ENCODE results near the gene CDC42EP2. TPM values are rescaled to one million over a fixed set of nuclear protein-coding genes. Genes with fewer than 3 reads are reported as not detected.

CDC42EP2 gene
- total RNA-seq, 6 experiments from 2014 or later, result 0.55 to 3.4 (median 2.3) TPM

DNA sequence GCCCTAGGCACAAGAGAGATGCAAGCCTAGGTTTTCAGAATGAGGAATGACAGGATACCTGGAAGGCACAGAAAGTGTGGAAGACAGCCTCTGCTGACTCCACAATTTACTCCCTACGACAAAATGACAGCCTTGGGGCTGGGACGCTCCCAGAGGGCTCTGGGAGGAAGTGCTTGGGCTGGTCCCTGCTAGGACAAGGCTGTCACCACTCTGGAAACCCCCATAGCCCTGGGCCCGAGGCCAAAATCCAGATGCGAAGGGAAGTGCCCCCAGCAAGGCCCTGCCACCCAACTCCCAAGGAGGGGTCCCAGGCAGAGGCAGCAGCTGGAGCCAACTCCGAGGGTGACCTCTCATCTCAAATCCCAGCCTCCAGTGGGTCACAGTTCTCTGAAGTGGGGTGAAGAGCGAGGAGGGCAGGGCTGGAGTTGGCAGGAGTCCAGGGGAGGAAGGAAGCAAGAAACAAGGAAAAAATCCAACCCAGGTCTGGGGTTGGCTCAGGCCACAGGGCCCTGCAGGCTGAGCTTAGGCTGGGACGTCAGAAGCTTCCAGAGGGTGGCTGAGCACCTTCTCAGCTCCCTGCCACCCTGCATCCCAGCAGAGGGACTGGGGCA, 6.3 kb upstream of the CDC42EP2 start:
- ATAC-seq (peak; percentile 19 to 43 (median 28)), DNase-seq (peak in 2 of 3 donors; percentile 62 to 70)
- H3K4me1 ChIP-seq, result peaks cover 0 to 28% (median 10%) of the 10 kb centered on the region in 4 donors
- no peak overlapping the region for H3K27ac ChIP-seq
- no peaks in the 10 kb centered on the region for H3K27me3 ChIP-seq
- H3K36me3 ChIP-seq, result no peaks in the 10 kb centered on the region
- WGBS (ENCODE audit: insufficient coverage, low coverage, low lambda C conversion rate, missing lambda C conversion rate), result 45% methylated on average over 2 of the region's 7 CpGs
- TF ChIP-seq POLR2A (IDR thresholded peaks at IDR 0.05), result no peak
- intact Hi-C loops (cut with DNase I), result no loop called here
- no peak overlapping the region for H3K4me3 ChIP-seq
- no peaks in the 10 kb centered on the region for H3K9me3 ChIP-seq

DNA sequence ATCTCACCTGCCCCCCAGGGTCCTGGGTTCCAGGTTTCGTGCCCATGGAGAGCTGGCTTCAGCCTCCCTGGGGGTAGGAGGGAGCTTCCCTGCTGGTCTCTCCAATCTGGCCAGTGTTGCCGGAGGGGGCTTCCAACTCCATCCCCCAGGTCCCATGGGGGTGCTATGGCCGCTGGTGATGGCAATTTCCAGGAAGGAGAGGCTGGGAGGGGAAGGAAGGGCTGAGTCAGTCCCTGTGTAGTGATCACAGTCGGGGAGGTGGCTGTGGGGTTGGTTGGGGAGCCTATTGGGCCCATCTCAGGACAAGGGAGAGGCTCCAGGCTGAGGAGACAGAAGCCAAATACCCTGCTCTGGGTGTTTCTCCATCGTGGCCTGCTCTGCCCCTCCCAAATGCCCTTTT, 5.7 kb upstream of the CDC42EP2 start:
- ATAC-seq, result no peak
- intact Hi-C loops (cut with DNase I), result no loop called here
- 81% methylated on average over 3 of the region's 5 CpGs for WGBS (ENCODE audit: insufficient coverage, low coverage, low lambda C conversion rate, missing lambda C conversion rate)
- no peaks in the 10 kb centered on the region for H3K9me3 ChIP-seq
- H3K36me3 ChIP-seq, result no peaks in the 10 kb centered on the region
- H3K27me3 ChIP-seq, result no peaks in the 10 kb centered on the region
- TF ChIP-seq, protein P1, sequence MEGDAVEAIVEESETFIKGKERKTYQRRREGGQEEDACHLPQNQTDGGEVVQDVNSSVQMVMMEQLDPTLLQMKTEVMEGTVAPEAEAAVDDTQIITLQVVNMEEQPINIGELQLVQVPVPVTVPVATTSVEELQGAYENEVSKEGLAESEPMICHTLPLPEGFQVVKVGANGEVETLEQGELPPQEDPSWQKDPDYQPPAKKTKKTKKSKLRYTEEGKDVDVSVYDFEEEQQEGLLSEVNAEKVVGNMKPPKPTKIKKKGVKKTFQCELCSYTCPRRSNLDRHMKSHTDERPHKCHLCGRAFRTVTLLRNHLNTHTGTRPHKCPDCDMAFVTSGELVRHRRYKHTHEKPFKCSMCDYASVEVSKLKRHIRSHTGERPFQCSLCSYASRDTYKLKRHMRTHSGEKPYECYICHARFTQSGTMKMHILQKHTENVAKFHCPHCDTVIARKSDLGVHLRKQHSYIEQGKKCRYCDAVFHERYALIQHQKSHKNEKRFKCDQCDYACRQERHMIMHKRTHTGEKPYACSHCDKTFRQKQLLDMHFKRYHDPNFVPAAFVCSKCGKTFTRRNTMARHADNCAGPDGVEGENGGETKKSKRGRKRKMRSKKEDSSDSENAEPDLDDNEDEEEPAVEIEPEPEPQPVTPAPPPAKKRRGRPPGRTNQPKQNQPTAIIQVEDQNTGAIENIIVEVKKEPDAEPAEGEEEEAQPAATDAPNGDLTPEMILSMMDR (IDR thresholded peaks at IDR 0.05), result no peak
- no peak for TF ChIP-seq POLR2A (IDR thresholded peaks at IDR 0.05)
- no peak overlapping the region for H3K4me3 ChIP-seq
- peaks cover 0 to 28% (median 10%) of the 10 kb centered on the region in 4 donors for H3K4me1 ChIP-seq
- no peak for DNase-seq
- no peak overlapping the region for H3K27ac ChIP-seq

DNA sequence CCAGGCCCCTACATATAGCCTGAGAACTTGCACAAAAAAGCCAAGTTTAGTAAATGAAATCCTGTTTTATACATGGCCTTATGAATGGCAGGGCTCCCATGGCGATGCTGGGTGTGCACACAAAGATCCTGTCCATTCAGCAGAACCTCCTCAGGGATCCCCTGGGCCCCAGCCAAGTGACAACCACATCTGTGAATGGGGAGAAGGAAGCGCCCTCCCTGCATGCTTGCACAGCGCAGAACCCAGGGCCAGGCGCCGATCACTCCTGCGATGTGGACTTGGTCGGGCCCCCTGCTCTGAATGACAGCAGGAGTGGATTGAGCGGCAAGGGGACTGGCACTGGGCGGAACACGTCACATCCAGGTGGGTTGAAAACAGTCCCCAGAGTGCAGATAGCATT, 4.5 kb upstream of the CDC42EP2 start:
- H3K4me1 ChIP-seq, result peaks cover 0 to 28% (median 9%) of the 10 kb centered on the region in 4 donors
- H3K27ac ChIP-seq, result no peak overlapping the region
- H3K36me3 ChIP-seq, result no peaks in the 10 kb centered on the region
- 40% methylated on average over 1 of the region's 10 CpGs for WGBS (ENCODE audit: insufficient coverage, low coverage, low lambda C conversion rate, missing lambda C conversion rate)
- ATAC-seq (no peak), DNase-seq (peak in 2 of 3 donors; percentile 44 to 68)
- no peak for TF ChIP-seq POLR2A (IDR thresholded peaks at IDR 0.05)
- TF ChIP-seq, protein P1 (IDR thresholded peaks at IDR 0.05), result no peak
- intact Hi-C loops (cut with DNase I), result no loop called here
- no peaks in the 10 kb centered on the region for H3K27me3 ChIP-seq
- no peak overlapping the region for H3K4me3 ChIP-seq
- no peaks in the 10 kb centered on the region for H3K9me3 ChIP-seq

DNA sequence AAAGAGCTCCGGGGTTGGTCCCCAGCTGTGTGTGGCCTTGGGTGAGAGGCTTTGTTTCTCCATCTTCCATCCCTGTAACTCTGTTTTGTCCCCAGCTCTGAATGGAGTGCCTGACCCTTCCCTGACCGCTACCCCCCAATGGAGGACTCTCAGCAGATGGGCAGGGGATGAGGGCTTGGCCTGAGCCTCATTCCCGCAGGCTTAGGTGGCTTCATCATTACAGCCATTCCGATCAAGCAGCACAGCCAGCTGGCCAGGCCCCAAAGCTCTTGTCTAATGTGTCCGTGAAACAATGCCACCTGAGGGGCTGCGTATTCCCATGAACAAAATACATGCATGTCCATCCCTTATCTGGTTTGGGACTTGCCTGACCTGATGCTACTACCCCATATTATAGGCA, 3.9 kb upstream of the CDC42EP2 start:
- H3K4me3 ChIP-seq, result no peak overlapping the region
- ATAC-seq, result no peak
- WGBS (ENCODE audit: insufficient coverage, low coverage, low lambda C conversion rate, missing lambda C conversion rate), result 79% methylated on average over 4 of the region's 6 CpGs
- intact Hi-C loops (cut with DNase I), result no loop called here
- peaks cover 0 to 26% (median 6%) of the 10 kb centered on the region in 4 donors for H3K4me1 ChIP-seq
- DNase-seq, result no peak
- H3K36me3 ChIP-seq, result no peaks in the 10 kb centered on the region
- H3K27me3 ChIP-seq, result no peaks in the 10 kb centered on the region
- no peak for TF ChIP-seq POLR2A (IDR thresholded peaks at IDR 0.05)
- TF ChIP-seq, protein P1 (IDR thresholded peaks at IDR 0.05), result no peak
- no peaks in the 10 kb centered on the region for H3K9me3 ChIP-seq
- H3K27ac ChIP-seq, result no peak overlapping the region

DNA sequence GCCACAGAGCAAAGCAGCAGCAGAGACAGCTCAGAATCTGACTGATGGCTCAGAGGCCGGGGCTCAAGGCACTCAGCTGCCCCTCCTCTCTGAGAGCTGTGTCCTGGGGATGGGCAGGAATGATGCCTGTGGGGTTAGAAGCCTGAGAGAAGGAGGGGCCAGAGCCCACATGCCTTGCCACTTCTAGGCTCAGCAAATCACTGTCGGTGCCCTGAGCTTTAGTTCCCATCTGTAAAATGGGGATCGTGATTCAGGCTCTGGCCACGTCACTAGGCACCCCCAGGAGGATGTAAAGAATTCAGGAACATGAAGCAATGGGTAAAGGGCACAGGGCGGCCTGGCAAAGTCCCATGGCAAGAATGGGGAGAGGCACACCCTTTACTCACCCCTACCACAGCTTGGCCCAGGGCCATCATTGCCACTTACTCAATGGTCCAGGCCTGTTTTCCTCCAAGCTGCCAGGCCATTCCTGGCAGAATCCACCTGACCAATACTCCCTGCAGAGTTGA, 3.4 kb upstream of the CDC42EP2 start:
- Histone ChIP-seq H3K36me3 (no peaks in the 10 kb centered on the region), H3K4me1 (peaks cover 0 to 21% (median 4%) of the 10 kb centered on the region in 4 donors), H3K27me3 (no peaks in the 10 kb centered on the region), H3K27ac (no peak overlapping the region), H3K9me3 (no peaks in the 10 kb centered on the region), H3K4me3 (no peak overlapping the region)
- 100% methylated on average over 1 of the region's 5 CpGs for WGBS (ENCODE audit: insufficient coverage, low coverage, low lambda C conversion rate, missing lambda C conversion rate)
- no peak for TF ChIP-seq POLR2A (IDR thresholded peaks at IDR 0.05)
- TF ChIP-seq, protein P1 (IDR thresholded peaks at IDR 0.05), result no peak
- DNase-seq, result no peak
- intact Hi-C loops (cut with DNase I), result no loop called here
- no peak for ATAC-seq
